HepG2 (cell line): ENCODE measurements around the gene CDC14B. TPM values are rescaled to one million over a fixed set of nuclear protein-coding genes. Genes with fewer than 3 reads are reported as not detected.

Source experiments
- FOXC1 ChIP-seq: sonication (generic); formaldehyde crosslinking; IDR thresholded peaks from 2 replicates; pipeline ENCODE4 v1.8.0; 2022; ENCODE audit warnings: mild to moderate bottlenecking, missing genetic modification reagents, borderline replicate concordance
- GATAD1 ChIP-seq: IDR thresholded peaks from 2 replicates; pipeline ENCODE4 v1.6.1; 2016; ENCODE audit warnings: missing genetic modification reagents, missing compliant biosample characterization
- HNRNPLL ChIP-seq: fragments of 200-400 bp; formaldehyde crosslinking; IDR thresholded peaks from 2 replicates; pipeline ENCODE4 v1.6.1; 2017; ENCODE audit warnings: mild to moderate bottlenecking, low read depth, low read length; ENCODE audit not compliant: poor library complexity, severe bottlenecking
- HOXA9 ChIP-seq: sonication (generic); formaldehyde crosslinking; IDR thresholded peaks from 2 replicates; pipeline ENCODE4 v1.8.1; 2022; ENCODE audit warnings: missing genetic modification reagents, mild to moderate bottlenecking, moderate library complexity, borderline replicate concordance
- ISX ChIP-seq: sonication (generic); formaldehyde crosslinking; conservative IDR thresholded peaks from 2 replicates; pipeline ENCODE4 v1.5.0; 2020; ENCODE audit warnings: missing genetic modification reagents
- MAFG ChIP-seq: sonication (generic); formaldehyde crosslinking; IDR thresholded peaks from 2 replicates; pipeline ENCODE4 v1.5.1; 2020; ENCODE audit warnings: mild to moderate bottlenecking, missing genetic modification reagents
- MAFK ChIP-seq, 2 experiments: IDR thresholded peaks in 1 of 2; conservative IDR thresholded peaks in 1 of 2; 2 replicates each; pipeline ENCODE4 v1.6.1; 2011; ENCODE audit warnings: improper control_type of control experiment in 2 of 2, low read length in 2 of 2
- SALL1 ChIP-seq: sonication (generic); formaldehyde crosslinking; IDR thresholded peaks from 2 replicates; pipeline ENCODE4 v1.8.0; 2022; ENCODE audit warnings: mild to moderate bottlenecking, missing genetic modification reagents
- SRSF1 ChIP-seq: fragments of 200-400 bp; formaldehyde crosslinking; optimal IDR thresholded peaks from 2 replicates; pipeline ENCODE3; 2017; ENCODE audit warnings: mild to moderate bottlenecking, low read depth, low read length, moderate library complexity
- SRSF4 ChIP-seq: fragments of 200-400 bp; formaldehyde crosslinking; IDR thresholded peaks from one replicate; pipeline ENCODE4 v1.6.1; 2018; ENCODE audit warnings: mild to moderate bottlenecking, low read depth, low read length, moderate library complexity; ENCODE audit not compliant: poor library complexity, severe bottlenecking
- YY1 ChIP-seq: IDR thresholded peaks from 2 replicates; pipeline ENCODE4 v1.6.1; 2011; ENCODE audit warnings: low read length, low read depth, moderate library complexity, mild to moderate bottlenecking; ENCODE audit not compliant: insufficient read depth, insufficient replicate concordance
- ZNF281 ChIP-seq: sonication (generic); formaldehyde crosslinking; IDR thresholded peaks from 2 replicates; pipeline ENCODE4 v1.4.0; 2020; ENCODE audit warnings: missing genetic modification reagents, borderline replicate concordance
- ZNF30 ChIP-seq: sonication (generic); formaldehyde crosslinking; IDR thresholded peaks from 2 replicates; pipeline ENCODE4 v1.5.0; 2020; ENCODE audit warnings: mild to moderate bottlenecking, missing genetic modification reagents
- ZNF468 ChIP-seq: sonication (generic); formaldehyde crosslinking; IDR thresholded peaks from 2 replicates; pipeline ENCODE4 v1.8.0; 2022; ENCODE audit warnings: mild to moderate bottlenecking, moderate library complexity, missing genetic modification reagents
- ZNF605 ChIP-seq: sonication (generic); formaldehyde crosslinking; IDR thresholded peaks from 2 replicates; pipeline ENCODE4 v1.8.0; 2022; ENCODE audit warnings: mild to moderate bottlenecking, missing genetic modification reagents
- polyA plus RNA-seq, 8 experiments: library from polyadenylated mRNA; depleted of rRNA in 3 of 8; stranded (reverse) in 7 of 8; unstranded in 1 of 8; fragments of >200 nt; fragmentation: Illumina TruSeq in 4 of 8; extraction: Trizol in 4 of 8; gene quantifications; 2 replicates each; pipeline versions ENCODE4 v1.2.1 to v1.2.3, GENCODE V29; 2011 to 2016; ENCODE audit warnings: low read depth in 4 of 8, missing spikeins in 1 of 8, mixed read lengths in 1 of 8; ENCODE audit not compliant: insufficient read depth in 1 of 8
- total RNA-seq, 5 experiments: library from RNA; depleted of rRNA; stranded (reverse); fragments of >200 nt; fragmentation: Illumina TruSeq; extraction: Trizol; gene quantifications; 2 replicates each; pipeline ENCODE4 v1.2.3, GENCODE V29; 2016; ENCODE audit warnings: low read depth in 1 of 5
- TF ChIP-seq, protein P1 (sequence below): sonication (generic); formaldehyde crosslinking; IDR thresholded peaks from 2 replicates; pipeline ENCODE4 v1.4.0; 2020; ENCODE audit warnings: missing genetic modification reagents, borderline replicate concordance
- TF ChIP-seq, protein P2 (sequence below): sonication (generic); formaldehyde crosslinking; IDR thresholded peaks from 2 replicates; pipeline ENCODE4 v1.4.0; 2020; ENCODE audit warnings: missing genetic modification reagents, low read depth, mild to moderate bottlenecking, borderline replicate concordance
- TF ChIP-seq, protein P3 (sequence below): sonication (generic); formaldehyde crosslinking; IDR thresholded peaks from 2 replicates; pipeline ENCODE4 v1.9.0; 2022; ENCODE audit warnings: missing genetic modification reagents, mild to moderate bottlenecking, borderline replicate concordance

Gene CDC14B
- total and polyA plus RNA-seq, 2 of the 13 experiments (the other 11 are each of a cell fraction or from before 2014, with no cell fraction given): 25.8 to 33.3 TPM

DNA sequence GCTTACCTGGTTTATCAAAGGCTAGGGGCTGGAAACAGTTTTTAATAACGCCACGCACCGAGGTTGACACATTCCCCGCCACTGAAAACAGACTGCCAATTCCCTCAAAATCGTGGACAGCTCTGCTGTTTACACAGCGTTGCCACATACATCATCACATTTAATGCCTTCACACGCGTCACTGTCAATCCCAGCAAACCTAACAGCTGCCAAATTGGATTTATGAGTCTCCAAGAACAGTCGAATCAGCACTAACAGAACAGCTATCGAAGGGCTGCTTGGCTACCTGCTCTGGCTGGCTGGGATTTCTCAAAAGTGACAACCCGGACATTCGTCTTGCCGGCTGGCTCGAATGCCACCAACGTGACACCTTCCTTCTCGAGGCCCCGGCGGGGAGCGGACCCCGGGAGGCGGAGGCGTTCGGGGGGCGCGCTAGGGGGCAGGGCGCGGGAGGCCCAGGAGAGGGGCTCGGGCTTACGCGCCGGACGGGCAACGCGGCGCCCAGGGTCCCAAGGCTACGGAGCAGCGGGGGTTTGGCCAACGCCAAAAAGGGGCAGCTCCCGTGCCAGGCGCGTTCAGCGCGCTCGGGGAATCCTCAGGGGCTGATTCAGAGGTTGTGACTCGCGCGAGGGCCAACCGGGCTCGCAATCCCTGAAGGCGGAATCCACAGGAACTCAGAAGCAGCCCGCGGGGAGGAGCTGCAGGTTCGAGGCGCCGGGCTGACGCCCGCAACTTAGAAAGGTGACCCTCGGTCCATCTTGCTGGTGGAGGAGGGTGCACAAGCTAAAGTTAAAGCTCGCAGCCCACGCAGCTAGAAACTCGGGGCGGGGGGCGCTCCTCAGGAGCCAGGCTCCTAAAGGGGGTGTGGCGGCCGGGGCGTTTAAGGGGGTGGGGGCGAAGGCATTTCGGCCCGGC, 1.2 kb downstream of the CDC14B start (continued):
- peak; percentile 58 for TF ChIP-seq HNRNPLL
- TF ChIP-seq SRSF1: peak; percentile 31
- 0 out of 2 replicates have a peak, but pooled peaks have one; percentile 38 for TF ChIP-seq ZNF468 (CRISPR knock-in tag)
- TF ChIP-seq, protein P1, sequence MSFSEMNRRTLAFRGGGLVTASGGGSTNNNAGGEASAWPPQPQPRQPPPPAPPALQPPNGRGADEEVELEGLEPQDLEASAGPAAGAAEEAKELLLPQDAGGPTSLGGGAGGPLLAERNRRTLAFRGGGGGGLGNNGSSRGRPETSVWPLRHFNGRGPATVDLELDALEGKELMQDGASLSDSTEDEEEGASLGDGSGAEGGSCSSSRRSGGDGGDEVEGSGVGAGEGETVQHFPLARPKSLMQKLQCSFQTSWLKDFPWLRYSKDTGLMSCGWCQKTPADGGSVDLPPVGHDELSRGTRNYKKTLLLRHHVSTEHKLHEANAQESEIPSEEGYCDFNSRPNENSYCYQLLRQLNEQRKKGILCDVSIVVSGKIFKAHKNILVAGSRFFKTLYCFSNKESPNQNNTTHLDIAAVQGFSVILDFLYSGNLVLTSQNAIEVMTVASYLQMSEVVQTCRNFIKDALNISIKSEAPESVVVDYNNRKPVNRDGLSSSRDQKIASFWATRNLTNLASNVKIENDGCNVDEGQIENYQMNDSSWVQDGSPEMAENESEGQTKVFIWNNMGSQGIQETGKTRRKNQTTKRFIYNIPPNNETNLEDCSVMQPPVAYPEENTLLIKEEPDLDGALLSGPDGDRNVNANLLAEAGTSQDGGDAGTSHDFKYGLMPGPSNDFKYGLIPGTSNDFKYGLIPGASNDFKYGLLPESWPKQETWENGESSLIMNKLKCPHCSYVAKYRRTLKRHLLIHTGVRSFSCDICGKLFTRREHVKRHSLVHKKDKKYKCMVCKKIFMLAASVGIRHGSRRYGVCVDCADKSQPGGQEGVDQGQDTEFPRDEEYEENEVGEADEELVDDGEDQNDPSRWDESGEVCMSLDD (CRISPR knock-in tag): 0 out of 2 replicates have a peak, but pooled peaks have one; percentile 37
- TF ChIP-seq SRSF4: no peak
- TF ChIP-seq ZNF281 (CRISPR knock-in tag): peak; percentile 23; the same call in 1 of the 2 replicates
- peak; percentile 81 to 92 for TF ChIP-seq MAFK (conservative IDR thresholded peaks at IDR 0.05 in 1 of 2, IDR thresholded peaks at IDR 0.05 in 1 of 2; ENCODE audit: low read length in 2 of 2)
- TF ChIP-seq, protein P2, sequence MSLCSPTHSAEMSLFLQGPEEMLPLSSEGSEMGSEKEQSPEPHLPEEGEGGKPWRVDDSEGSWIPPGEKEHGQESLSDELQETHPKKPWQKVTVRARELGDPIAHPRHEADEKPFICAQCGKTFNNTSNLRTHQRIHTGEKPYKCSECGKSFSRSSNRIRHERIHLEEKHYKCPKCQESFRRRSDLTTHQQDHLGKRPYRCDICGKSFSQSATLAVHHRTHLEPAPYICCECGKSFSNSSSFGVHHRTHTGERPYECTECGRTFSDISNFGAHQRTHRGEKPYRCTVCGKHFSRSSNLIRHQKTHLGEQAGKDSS: peak; percentile 45; the same call in 1 of the 2 replicates
- TF ChIP-seq, protein P3, sequence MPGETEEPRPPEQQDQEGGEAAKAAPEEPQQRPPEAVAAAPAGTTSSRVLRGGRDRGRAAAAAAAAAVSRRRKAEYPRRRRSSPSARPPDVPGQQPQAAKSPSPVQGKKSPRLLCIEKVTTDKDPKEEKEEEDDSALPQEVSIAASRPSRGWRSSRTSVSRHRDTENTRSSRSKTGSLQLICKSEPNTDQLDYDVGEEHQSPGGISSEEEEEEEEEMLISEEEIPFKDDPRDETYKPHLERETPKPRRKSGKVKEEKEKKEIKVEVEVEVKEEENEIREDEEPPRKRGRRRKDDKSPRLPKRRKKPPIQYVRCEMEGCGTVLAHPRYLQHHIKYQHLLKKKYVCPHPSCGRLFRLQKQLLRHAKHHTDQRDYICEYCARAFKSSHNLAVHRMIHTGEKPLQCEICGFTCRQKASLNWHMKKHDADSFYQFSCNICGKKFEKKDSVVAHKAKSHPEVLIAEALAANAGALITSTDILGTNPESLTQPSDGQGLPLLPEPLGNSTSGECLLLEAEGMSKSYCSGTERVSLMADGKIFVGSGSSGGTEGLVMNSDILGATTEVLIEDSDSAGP (CRISPR knock-in tag): peak; percentile 51; the same call in 1 of the 2 replicates
- peak; percentile 56; the same call in 1 of the 2 replicates for TF ChIP-seq FOXC1 (CRISPR knock-in tag)
- TF ChIP-seq SALL1 (CRISPR knock-in tag): peak; percentile 30; the same call in 1 of the 2 replicates
- no peak for TF ChIP-seq GATAD1 (CRISPR knock-in tag)
- 0 out of 2 replicates have a peak, but pooled peaks have one; percentile 61 for TF ChIP-seq ZNF30 (CRISPR knock-in tag)
- 0 out of 2 replicates have a peak, but pooled peaks have one; percentile 53 for TF ChIP-seq ZNF605 (CRISPR knock-in tag)
- 0 out of 2 replicates have a peak, but pooled peaks have one; percentile 39 for TF ChIP-seq HOXA9 (CRISPR knock-in tag)
- peak; percentile 84; the same call in 1 of the 2 replicates for TF ChIP-seq ISX (CRISPR knock-in tag)
- no peak for TF ChIP-seq YY1
- 0 out of 2 replicates have a peak, but pooled peaks have one; percentile 67 for TF ChIP-seq MAFG (CRISPR knock-in tag)
